Epithelial cell of esophagus (primary cell): ENCODE results near the gene JMJD1C.

Source experiments
- DNase-seq: peaks from one replicate; pipeline ENCODE4 v3.0.0; 2010; ENCODE audit warnings: low read depth
- H3K4me3 ChIP-seq: 2 replicates; pipeline ENCODE4 v1.5.1; 2011; ENCODE audit warnings: mild to moderate bottlenecking, low read length, control low read depth
- TF ChIP-seq, protein P1 (sequence below): IDR thresholded peaks from 2 replicates; pipeline ENCODE4 v1.5.1; 2011; ENCODE audit warnings: low read depth, mild to moderate bottlenecking, low read length, control low read depth, inconsistent platforms; ENCODE audit not compliant: insufficient read depth; ENCODE audit errors: missing control alignments

Gene JMJD1C

DNA sequence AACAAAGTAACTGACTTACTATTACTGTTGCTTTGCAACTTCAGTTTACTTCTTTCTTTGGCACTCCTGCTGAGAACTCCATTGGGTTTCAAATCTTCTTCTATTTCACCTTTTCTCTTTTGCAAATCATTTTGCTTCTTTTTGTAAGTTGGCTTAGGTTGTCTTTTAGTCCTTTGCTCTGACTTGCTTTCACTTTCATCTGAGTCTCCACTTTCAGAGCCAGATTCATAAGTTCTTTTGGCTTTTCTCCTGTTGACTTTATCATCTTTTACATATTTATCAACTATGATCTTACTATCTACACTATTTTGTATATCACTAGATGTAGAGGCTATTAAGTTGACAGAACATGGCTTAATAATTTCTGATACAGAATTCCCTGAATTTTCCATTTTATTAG, 259.2 kb downstream of the JMJD1C start:
- H3K4me3 ChIP-seq: no peak overlapping the region
- DNase-seq: no peak
- TF ChIP-seq, protein P1, sequence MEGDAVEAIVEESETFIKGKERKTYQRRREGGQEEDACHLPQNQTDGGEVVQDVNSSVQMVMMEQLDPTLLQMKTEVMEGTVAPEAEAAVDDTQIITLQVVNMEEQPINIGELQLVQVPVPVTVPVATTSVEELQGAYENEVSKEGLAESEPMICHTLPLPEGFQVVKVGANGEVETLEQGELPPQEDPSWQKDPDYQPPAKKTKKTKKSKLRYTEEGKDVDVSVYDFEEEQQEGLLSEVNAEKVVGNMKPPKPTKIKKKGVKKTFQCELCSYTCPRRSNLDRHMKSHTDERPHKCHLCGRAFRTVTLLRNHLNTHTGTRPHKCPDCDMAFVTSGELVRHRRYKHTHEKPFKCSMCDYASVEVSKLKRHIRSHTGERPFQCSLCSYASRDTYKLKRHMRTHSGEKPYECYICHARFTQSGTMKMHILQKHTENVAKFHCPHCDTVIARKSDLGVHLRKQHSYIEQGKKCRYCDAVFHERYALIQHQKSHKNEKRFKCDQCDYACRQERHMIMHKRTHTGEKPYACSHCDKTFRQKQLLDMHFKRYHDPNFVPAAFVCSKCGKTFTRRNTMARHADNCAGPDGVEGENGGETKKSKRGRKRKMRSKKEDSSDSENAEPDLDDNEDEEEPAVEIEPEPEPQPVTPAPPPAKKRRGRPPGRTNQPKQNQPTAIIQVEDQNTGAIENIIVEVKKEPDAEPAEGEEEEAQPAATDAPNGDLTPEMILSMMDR: no peak

DNA sequence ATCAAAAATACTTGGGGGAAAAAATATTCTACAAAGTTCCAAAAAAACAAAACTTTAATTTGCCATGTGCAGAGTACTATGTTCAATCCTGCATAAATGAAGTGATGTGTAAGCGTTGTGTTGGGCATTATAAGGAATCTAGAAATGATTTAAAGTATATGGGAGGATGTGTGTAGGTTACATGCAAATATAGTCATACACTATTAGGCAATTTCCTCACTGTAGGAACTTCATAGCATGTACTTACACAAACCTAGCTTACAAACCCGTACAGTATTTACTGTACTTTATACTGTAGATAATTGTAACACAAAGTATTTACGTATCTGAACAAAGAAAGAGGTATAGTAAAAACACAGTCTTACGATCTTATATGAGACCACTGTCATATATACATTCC, 260.4 kb downstream of the JMJD1C start:
- TF ChIP-seq, protein P1: no peak
- no peak for DNase-seq
- no peak overlapping the region for H3K4me3 ChIP-seq

DNA sequence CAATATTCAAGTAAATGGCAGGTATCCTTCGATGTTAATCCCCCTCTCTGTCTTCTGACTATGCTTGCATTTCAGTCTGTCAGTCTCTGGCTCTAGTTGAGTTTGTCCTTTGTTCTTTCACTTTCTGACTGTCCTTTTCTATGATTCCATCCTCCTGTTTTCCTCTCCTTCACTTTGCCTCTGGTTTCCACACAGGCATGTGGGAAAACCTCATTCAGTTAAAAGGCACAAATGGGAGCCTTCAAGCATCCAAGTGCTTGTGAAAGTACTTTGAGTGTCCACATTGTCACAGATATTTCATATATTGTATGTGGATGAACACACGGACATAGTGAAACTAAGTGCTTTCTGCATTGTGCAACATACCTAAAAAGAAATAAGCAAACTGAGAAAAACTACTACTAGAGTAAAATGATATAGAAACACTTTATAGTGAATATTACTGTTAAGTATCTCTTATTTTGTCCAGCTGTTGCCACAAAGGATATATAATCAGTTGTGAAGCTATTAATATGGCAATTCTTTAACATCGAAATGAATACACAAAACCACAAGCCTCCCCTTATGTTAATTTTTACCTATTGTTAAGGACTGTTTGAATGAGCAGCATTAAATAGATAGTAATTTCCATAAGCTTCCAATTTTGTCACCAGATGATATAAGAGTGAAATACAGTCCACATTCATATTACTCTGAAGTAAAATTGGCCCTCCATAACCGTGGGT, 260.9 kb downstream of the JMJD1C start:
- TF ChIP-seq, protein P1: no peak
- DNase-seq: no peak
- H3K4me3 ChIP-seq: no peak overlapping the region

DNA sequence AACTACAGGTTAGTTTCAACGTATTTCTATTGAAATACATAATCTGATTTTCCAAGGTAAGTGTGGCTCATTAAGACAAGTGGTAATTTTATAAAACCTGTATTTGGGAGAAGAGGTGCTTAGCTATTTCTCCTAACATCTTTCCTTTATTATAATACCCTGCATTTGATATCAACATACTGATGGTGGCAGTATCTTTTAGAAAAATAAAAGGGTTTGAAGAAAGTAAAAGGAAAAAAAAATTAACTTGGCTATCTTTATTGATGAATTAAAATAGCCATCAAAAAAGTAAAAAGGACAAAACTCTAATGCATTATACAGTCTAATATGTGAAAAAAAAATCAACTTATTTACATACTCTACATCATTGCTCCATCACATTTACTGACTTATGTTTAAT, 264.7 kb downstream of the JMJD1C start:
- DNase-seq: no peak
- TF ChIP-seq, protein P1: no peak
- no peak overlapping the region for H3K4me3 ChIP-seq

DNA sequence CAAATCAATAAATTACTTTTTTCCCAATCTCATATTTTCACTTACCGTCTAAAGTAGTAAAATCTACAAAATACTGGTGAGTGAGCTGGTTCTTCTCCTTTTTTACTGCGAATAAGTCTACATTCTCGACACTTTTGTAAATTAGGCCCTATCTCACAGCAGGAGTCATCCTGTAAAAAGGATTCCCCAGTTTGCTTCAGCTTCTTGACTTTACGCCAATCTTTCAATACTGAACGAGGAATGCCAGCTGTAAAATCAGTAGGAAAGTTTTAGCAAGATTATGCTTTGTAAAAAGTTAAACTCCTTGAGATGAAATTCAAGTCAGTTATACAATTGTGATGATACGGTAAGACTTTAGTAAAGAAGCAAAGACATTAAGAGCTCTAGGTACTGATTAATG, 265.3 kb downstream of the JMJD1C start:
- no peak overlapping the region for H3K4me3 ChIP-seq
- no peak for DNase-seq
- TF ChIP-seq, protein P1: no peak

DNA sequence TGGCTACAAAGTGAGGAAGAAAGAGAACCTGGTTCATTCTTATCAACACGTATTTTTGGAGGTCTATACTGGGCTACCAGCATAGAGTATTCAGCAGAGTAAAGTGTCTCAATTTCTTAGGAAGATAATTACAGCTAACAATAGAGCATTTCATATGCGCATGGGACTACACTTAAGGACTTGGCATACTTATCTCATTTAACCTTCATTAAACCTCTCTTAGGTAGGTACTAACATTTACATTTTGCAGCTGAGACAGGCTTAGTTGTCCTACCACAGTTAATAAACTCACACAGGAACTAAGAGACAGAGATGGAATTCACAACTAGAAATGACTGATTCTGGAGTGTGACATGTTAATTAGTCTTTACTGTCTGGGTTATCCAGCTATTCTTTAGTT, 266.1 kb downstream of the JMJD1C start:
- no peak overlapping the region for H3K4me3 ChIP-seq
- DNase-seq: no peak
- TF ChIP-seq, protein P1: no peak
